HG02970 (cell line): ENCODE data around the gene PLXNC1.

Experiments
- ATAC-seq: cut with Tn5 transposase; IDR thresholded peaks from one replicate; pipeline ENCODE4 v1.9.1; 2021; ENCODE audit warnings: mild to moderate bottlenecking, moderate library complexity, moderate number of reproducible peaks; ENCODE audit not compliant: unreplicated experiment, low FRiP score

The PLXNC1 gene

GRCh38 chr12:94147991-94148738, at the start of gene PLXNC1:
Gene PLXNC1, plus strand, starts transcription at chr12:94148577. Its CDS starts 395 bp downstream, at chr12:94148972.
- peak; percentile 29 for ATAC-seq

DNA sequence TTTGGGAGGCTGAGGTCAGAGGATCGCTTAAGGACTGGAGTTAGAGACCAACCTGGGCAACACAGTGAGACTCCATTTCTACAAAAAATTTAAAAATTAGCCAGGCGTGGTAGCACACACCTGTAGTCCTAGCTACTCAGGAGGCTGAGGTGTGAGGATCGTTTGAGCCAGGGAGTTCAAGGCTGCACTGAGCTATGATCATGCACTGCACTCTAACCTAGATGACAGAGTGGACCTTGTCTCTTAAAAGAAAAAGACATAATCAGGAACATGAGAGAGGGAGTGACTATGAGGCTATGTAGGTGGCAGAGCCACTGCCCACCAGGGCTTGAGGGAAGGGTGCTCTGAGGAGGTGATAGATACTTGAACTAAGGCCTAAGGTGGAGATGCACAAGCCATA, 49.2 kb upstream of the PLXNC1 start:
- no peak for ATAC-seq

DNA sequence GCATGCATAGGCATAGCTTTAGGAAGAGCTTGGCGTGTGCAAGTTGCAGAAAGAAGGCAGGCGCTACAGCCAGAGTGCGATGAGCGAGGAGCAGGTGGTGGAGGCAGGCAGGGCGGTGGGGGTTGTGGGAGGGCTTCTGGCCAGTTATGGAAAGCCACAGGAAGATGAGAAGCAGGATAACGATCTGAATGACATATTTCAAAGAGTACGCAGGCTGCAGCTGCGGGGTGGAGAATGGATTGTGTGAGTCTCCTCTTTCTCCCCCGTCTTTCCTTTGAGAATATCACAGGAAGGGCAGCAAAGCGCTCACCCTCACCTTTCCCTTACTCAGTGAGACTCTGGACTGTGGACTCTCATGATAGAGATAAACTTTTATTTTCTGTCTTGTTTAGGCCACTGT, 48.7 kb upstream of the PLXNC1 start:
- ATAC-seq, result no peak

- ATAC-seq, result no peak
Measured at GRCh38 chr12:94100211-94100627, 48.2 kb upstream of the PLXNC1 start.

DNA sequence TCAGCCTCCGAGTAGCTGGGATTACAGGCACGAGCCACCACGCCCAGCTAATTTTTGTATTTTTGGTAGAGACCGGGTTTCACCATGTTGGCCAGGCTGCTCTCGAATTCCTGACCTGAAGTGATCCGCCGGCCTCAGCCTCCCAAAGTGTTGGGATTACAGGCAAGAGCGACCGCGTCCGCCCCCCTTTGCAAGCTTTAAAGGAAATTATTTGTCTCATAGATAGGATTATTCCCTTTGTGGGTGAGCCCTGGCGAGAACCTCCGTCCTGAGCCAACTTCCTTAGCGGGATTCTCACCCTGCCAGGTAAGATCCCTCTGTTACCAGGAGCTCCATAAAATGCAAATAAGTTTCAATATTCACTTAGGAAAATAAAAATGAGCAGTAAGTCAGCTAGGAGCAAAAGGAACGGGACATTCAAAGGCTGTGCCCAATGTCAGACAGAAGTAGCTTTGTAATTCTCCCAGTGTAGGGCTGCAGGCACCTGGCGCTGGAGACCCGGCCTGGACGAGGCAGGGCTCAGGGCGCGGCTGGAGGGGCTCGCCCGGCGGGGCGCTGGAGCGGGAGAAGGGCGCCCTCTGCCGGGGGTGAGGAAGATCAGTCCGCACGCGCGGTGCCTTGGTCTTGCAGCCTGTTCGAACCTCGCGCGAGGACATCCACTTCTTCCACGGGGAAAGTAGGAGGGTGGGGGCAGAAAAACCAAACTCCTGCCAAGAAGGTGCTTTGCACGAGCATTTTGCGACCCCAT, 47.2 kb upstream of the PLXNC1 start:
- no peak for ATAC-seq

DNA sequence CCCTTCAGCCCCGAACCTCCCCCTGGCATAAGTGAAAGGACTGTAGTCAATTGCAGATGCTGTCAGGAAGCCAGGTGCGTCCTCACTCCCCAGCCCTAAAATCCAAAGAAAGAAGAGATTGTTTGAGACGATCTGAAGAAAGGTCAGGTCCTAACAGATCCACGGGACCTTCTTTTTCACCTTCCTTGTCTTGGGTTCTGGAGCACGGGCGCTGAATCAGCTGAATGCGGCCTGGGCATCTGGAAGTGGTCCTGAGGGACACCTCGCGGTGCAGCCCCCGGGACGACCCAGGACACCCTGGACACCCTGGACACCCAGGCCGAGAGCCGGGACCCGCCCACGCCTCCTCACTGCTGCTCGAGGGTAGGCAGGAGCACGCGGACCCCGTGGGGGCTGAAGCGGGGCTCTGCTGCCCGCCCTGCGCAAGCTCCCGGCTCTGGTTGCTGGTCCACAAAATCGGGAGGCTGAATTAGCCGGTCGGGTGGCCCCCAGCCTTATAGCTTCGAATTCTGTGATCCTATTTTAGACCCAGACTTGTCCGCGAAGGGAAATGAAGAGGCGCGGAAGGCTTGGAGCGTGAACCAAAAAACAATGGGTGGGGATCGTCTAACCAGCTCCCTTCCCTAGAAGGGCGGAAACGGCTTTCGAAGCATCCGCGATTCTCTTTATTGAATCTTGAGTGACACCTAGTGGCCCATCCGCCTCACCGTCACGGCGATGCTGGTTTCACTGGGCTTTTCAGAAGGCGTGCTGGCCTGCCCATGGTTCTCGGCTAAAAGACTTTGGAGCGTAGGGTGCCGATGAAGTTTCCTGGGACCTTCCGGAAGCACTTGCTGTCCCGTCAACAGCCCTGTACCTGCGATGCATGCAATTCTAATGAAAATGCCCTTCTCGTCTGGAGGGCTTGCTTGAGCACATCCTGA, 46.4 kb upstream of the PLXNC1 start:
- ATAC-seq, result no peak

DNA sequence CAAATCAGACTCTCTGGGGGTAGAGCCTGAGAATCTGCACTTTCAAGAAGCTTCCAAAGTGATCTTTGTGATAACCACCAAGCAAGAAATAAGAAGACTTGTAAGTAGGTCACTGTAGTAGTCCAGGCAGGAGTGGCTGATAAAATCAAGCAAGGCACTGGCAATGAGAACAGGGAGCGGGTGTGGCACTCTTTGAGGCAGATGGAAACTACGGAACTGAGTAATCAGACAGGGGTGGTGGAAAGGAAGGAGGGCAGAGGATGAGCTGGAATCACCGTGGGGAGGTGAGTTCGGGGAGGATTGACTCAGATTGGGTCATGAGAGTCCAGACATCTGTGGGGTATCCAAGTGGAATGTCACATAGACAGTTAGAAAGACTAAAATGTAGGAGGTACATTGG, 44.4 kb upstream of the PLXNC1 start:
- ATAC-seq, result no peak

- no peak for ATAC-seq
Measured at GRCh38 chr12:94107910-94108309, 40.5 kb upstream of the PLXNC1 start.

DNA sequence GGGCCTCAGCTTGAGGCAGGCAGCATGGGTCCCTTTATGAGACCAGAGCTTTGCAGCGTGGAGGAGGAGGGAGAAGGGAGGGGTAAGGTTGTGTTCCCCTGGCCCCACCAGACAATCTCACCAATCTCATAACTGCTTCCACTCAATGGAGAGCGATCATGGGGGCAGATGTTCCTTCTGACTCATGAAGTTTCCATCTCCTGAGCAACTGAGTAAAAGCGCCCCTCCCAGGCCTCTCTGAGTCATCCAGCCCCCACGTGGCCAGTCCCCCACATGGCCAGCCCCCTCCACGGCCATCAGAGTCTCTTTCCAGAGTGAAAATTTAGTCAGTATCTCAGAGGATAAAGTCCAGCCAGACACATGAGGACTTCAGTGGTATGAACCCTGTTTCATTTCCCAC, 39.2 kb upstream of the PLXNC1 start:
- ATAC-seq, result no peak

DNA sequence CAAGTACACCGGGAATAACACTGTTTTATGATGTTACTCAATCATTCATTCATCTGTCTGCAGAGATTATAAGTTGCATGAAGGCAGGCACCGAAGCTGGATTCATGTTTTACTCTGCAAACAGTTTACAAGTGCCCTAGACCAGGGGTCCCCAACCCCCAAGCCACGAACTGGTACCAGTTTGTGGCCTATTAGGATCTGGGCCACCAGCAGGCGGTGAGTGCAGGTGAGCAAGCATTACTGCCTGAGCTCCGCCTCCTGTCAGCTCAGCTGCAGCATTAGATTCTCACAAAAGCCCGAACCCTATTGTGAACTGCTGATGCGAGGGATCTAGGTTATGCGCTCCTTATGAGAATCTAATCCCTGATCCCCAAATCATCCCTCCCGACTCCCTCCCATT, 38.1 kb upstream of the PLXNC1 start:
- no peak for ATAC-seq

- no peak for ATAC-seq
Measured at GRCh38 chr12:94111302-94111701, 37.1 kb upstream of the PLXNC1 start.

- no peak for ATAC-seq
Measured at GRCh38 chr12:94112121-94112520, 36.3 kb upstream of the PLXNC1 start.

DNA sequence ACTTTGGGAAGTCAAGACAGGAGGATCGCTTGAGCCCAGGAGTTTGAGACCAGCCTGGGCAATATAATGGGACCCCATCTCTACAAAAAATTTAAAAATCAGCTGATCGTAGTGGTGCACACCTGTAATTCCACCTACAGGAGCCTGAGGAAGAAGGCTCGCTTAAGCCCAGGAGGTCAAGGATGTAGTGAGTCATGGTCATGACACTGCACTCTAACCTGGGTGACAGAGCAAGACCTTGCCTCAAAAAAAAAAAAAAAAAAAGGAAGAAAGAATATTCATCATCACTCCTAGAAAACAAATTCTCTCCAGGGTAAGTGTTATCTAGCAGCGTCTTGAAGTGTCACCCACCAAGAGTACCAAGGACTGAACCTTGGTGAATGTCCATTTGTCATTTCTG, 34.2 kb upstream of the PLXNC1 start:
- no peak for ATAC-seq

DNA sequence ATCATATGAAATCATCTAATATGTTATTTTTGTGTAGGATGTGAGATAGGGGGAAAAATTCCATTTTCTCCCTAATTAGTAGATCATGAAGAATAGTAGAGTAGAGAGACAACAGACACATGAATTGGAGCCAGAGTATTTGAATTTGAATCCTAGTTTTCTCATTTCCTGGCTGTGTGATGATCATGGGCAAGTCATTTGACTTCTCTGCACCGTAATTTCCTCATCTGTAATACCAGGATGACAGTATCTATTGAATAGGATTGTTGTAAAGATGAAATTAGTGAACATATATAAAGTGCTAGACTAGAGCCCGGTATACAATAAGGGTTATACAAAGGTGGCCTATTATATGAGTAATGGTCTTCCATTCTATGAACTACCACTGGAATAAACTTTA, 32.2 kb upstream of the PLXNC1 start:
- no peak for ATAC-seq

DNA sequence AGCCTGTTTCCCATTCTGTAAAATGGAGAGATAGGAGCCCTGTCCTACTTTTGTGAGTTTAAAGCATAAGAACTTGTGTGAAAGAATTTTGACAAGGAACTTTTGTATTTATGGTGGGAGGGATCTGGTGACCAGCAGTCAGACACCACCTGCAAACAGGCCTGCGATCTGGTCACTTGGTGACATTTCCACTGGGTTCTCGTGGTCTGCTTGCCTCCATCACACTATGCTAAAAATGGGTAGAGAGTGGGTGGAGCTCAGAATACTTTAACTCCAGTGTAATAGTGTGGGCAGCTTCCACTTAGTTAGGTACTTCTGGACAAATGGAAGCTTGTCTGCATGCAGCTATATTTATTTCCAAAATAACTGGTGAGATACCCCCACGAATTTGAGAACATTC, 26.5 kb upstream of the PLXNC1 start:
- no peak for ATAC-seq

GRCh38 chr12:94122591-94122990, 25.8 kb upstream of the PLXNC1 start:
- no peak for ATAC-seq

GRCh38 chr12:94123127-94123526, 25.2 kb upstream of the PLXNC1 start:
- ATAC-seq, result no peak

GRCh38 chr12:94126067-94126466, 22.3 kb upstream of the PLXNC1 start:
- no peak for ATAC-seq

DNA sequence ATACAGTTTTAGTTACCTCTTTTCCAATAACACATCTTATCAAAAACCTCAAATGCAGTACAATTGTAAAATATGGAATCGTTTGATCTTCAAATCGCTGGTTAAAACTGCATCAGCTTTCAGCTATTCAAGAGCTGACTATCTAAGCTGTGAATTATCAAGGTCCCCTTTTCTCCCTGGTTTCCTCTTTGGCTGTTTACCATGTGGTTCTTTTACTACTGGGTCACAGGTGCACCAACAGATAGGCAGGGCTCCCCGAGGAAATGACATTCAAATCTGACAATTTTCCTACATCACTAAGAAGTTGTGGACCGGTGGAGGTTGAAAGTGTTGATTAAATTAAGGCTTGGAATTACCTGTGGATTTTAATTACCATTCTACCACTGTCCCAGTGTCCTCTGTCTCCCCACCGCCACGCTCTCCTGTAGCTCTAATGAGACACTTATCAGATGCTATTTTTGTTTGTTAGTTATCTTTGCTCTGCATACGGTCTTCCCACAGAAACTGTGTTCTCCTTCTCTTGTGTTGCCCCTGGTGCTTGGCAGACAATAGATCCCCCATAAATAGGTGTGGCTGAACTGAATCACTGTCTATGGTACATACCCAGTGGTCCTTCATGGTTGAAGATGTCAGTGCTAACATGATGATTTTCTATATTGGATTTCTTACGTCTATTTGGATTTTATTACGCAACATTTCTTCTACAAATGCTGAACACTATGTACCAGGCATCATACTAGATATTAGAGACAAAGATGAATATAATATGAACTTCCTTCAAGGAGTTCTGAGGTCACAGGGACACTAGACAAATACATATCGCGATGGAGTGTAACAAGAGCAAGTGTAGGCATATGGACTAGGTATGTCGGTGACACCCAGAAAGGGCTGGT, 20.9 kb upstream of the PLXNC1 start:
- no peak for ATAC-seq

- no peak for ATAC-seq
Measured at GRCh38 chr12:94128280-94128679, 20.1 kb upstream of the PLXNC1 start.
